ENCODE data around the gene URM1. TPM values are rescaled to one million over a fixed set of nuclear protein-coding genes. Genes with fewer than 3 reads are reported as not detected.

The URM1 gene
- total RNA-seq, 4 donors from 2014 or later = 22.7 to 31.5 (median 25.5) TPM

GRCh38 chr9:128369024-128369706 is 2.0 kb upstream of the URM1 start:
- no peak for DNase-seq
- 88 to 91% methylated on average over 8 to 9 of the region's 9 CpGs for WGBS, 2 donors
- Histone ChIP-seq H3K36me3 (peaks cover 0 to 14% (median 0%) of the 10 kb centered on the region in 3 donors), H3K4me3 (no peak overlapping the region), H3K4me1 (peaks cover 16 to 55% (median 43%) of the 10 kb centered on the region in 3 donors), H3K27ac (peak overlapping the region in 3 of 4 donors; percentile 91 to 95 (median 95)), H3K27me3 (no peaks in the 10 kb centered on the region), H3K9me3 (no peaks in the 10 kb centered on the region)
- intact Hi-C loops (cut with DNase I) = loop anchor here (10.0 kb wide), 1 partner anchor 46 kb away; no protein-coding TSS in a partner anchor
- TF ChIP-seq, protein P1, sequence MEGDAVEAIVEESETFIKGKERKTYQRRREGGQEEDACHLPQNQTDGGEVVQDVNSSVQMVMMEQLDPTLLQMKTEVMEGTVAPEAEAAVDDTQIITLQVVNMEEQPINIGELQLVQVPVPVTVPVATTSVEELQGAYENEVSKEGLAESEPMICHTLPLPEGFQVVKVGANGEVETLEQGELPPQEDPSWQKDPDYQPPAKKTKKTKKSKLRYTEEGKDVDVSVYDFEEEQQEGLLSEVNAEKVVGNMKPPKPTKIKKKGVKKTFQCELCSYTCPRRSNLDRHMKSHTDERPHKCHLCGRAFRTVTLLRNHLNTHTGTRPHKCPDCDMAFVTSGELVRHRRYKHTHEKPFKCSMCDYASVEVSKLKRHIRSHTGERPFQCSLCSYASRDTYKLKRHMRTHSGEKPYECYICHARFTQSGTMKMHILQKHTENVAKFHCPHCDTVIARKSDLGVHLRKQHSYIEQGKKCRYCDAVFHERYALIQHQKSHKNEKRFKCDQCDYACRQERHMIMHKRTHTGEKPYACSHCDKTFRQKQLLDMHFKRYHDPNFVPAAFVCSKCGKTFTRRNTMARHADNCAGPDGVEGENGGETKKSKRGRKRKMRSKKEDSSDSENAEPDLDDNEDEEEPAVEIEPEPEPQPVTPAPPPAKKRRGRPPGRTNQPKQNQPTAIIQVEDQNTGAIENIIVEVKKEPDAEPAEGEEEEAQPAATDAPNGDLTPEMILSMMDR (IDR thresholded peaks at IDR 0.05) = no peak
- no peak for TF ChIP-seq POLR2A (IDR thresholded peaks at IDR 0.05)

DNA sequence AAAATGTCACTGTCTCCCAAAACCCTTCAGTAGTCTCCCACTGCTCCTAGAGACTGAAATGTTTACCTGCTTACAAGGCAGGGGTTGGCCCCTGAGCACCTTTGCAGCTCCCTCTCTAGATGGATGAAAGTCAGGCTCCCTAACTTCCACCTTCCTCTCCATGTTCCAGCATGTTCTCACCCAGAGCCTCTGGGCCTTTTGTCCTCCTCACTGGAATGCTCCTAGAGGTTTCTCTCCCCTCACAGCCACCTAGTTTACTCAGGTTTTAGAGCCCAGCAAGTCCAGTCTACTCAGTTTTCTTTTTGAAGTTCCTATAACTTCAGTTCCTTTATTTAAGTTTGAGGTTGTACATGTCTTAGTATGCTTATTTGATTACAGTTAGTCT is 815 bp upstream of the URM1 start:
- Histone ChIP-seq H3K27ac (peak overlapping the region; percentile 91 to 98 (median 95)), H3K9me3 (no peaks in the 10 kb centered on the region), H3K36me3 (peaks cover 0 to 25% (median 0%) of the 10 kb centered on the region in 3 donors), H3K4me1 (peaks cover 13 to 47% (median 31%) of the 10 kb centered on the region in 3 donors), H3K4me3 (peak overlapping the region; percentile 59 to 93 (median 90)), H3K27me3 (no peaks in the 10 kb centered on the region)
- DNase-seq = no peak
- intact Hi-C loops (cut with DNase I) = no loop called here
- TF ChIP-seq, protein P1 (IDR thresholded peaks at IDR 0.05) = no peak
- no peak for TF ChIP-seq POLR2A (IDR thresholded peaks at IDR 0.05)

- intact Hi-C loops (cut with DNase I) = no loop called here
- WGBS, 2 donors = 0% methylated on average over 8 to 10 of the region's 10 CpGs
- Histone ChIP-seq H3K27ac (peak overlapping the region; percentile 91 to 98 (median 95)), H3K4me1 (peaks cover 13 to 52% (median 35%) of the 10 kb centered on the region in 3 donors), H3K4me3 (peak overlapping the region; percentile 59 to 93 (median 90)), H3K36me3 (peaks cover 0 to 35% (median 0%) of the 10 kb centered on the region in 3 donors), H3K9me3 (no peaks in the 10 kb centered on the region), H3K27me3 (no peaks in the 10 kb centered on the region)
- DNase-seq = no peak
- TF ChIP-seq, protein P1 (IDR thresholded peaks at IDR 0.05) = no peak
- no peak for TF ChIP-seq POLR2A (IDR thresholded peaks at IDR 0.05)
Observed at GRCh38 chr9:128371630-128372117, 500 bp downstream of the URM1 start.

GRCh38 chr9:128372188-128372641 is 1.0 kb downstream of the URM1 start:
- Histone ChIP-seq H3K4me3 (peak overlapping the region; percentile 59 to 93 (median 90)), H3K36me3 (peaks cover 0 to 39% (median 0%) of the 10 kb centered on the region in 3 donors), H3K27me3 (no peaks in the 10 kb centered on the region), H3K27ac (peak overlapping the region; percentile 91 to 98 (median 95)), H3K9me3 (no peaks in the 10 kb centered on the region), H3K4me1 (peaks cover 13 to 52% (median 35%) of the 10 kb centered on the region in 3 donors)
- WGBS, 2 donors = 3 to 11% methylated on average over 3 to 4 of the region's 4 CpGs
- TF ChIP-seq, protein P1 (IDR thresholded peaks at IDR 0.05) = no peak
- no peak for TF ChIP-seq POLR2A (IDR thresholded peaks at IDR 0.05)
- intact Hi-C loops (cut with DNase I) = no loop called here
- DNase-seq = no peak

DNA sequence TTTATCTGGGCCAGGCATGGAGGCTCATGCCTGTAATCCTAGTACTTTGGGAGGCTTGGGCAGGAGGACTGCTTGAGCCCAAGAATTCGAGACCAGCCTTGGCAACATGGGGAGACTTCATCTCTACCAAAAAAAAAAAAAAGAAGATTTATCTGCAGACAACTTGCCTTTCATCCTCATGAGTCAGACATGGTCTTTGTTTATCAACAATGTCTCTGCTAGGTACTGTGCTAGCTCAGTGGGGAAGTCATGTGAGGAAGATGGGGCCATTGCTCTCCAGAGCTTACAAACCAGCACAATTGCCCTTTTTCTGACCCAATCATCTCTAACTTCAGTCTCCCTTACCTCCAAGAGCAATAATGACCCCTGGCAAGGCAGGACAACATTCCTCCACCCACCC is 1.6 kb downstream of the URM1 start:
- peak overlapping the region; percentile 91 to 98 (median 95) for H3K27ac ChIP-seq
- TF ChIP-seq, protein P1 (IDR thresholded peaks at IDR 0.05) = no peak
- no peak for TF ChIP-seq POLR2A (IDR thresholded peaks at IDR 0.05)
- peaks cover 0 to 41% (median 3%) of the 10 kb centered on the region in 3 donors for H3K36me3 ChIP-seq
- no peak for DNase-seq
- 45 to 63% methylated on average over 1 of the region's 1 CpG for WGBS, 2 donors
- no peaks in the 10 kb centered on the region for H3K9me3 ChIP-seq
- H3K4me1 ChIP-seq = peaks cover 13 to 52% (median 35%) of the 10 kb centered on the region in 3 donors
- intact Hi-C loops (cut with DNase I) = no loop called here
- no peak overlapping the region for H3K4me3 ChIP-seq
- H3K27me3 ChIP-seq = no peaks in the 10 kb centered on the region

Measured in esophagus squamous epithelium (tissue), 5 donors.